ENCODE measurements around the gene KIF16B.

DNA sequence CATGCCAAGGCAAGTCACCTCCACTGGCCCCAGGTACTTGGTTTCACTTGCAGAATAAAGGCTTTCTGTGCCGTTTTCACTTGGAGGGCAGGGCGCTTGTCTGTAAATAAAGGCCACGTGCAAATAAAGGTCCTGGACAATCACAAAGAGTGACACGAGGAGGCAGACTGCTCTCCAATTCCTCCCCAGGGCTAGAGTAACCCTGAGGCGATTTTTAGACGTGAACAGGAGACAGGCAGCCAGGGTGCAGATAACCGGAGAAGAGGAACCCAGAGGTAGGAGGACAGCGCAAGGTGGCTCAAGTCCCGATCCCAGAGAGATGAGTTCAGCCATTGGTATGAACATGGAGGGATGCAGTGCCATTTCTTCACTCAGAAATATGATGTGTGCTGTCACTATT is 327.4 kb downstream of the KIF16B start:
- no peak for TF ChIP-seq POLR2A (IDR thresholded peaks at IDR 0.05; ENCODE audit: control extremely low read depth in 1 of 2, low read depth in 2 of 2, low read length in 2 of 2)
- no peak for TF ChIP-seq TAF1 (IDR thresholded peaks at IDR 0.05; ENCODE audit: low read depth, low read length)
- TF ChIP-seq POLR2AphosphoS5 (IDR thresholded peaks at IDR 0.05; ENCODE audit: low read depth, low read length), result no peak
- TF ChIP-seq BRCA1 (IDR thresholded peaks at IDR 0.05; ENCODE audit: low read depth, low read length), result no peak
- TF ChIP-seq, protein P1, sequence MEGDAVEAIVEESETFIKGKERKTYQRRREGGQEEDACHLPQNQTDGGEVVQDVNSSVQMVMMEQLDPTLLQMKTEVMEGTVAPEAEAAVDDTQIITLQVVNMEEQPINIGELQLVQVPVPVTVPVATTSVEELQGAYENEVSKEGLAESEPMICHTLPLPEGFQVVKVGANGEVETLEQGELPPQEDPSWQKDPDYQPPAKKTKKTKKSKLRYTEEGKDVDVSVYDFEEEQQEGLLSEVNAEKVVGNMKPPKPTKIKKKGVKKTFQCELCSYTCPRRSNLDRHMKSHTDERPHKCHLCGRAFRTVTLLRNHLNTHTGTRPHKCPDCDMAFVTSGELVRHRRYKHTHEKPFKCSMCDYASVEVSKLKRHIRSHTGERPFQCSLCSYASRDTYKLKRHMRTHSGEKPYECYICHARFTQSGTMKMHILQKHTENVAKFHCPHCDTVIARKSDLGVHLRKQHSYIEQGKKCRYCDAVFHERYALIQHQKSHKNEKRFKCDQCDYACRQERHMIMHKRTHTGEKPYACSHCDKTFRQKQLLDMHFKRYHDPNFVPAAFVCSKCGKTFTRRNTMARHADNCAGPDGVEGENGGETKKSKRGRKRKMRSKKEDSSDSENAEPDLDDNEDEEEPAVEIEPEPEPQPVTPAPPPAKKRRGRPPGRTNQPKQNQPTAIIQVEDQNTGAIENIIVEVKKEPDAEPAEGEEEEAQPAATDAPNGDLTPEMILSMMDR (IDR thresholded peaks at IDR 0.05; ENCODE audit: control extremely low read depth in 1 of 3, insufficient read depth in 1 of 3, low read depth in 1 of 3, low read length in 3 of 3), result no peak
- TF ChIP-seq MAFK (IDR thresholded peaks at IDR 0.05; ENCODE audit: low read depth, low read length), result no peak
- no peak for TF ChIP-seq RBBP5 (IDR thresholded peaks at IDR 0.05; ENCODE audit: borderline replicate concordance, low read depth, low read length)
- no peak for TF ChIP-seq SRF (IDR thresholded peaks at IDR 0.05; ENCODE audit: low read depth, low read length)
- no peak for TF ChIP-seq ZNF274 (IDR thresholded peaks at IDR 0.05; ENCODE audit: borderline replicate concordance, extremely low read depth, low read length)
- no peak for TF ChIP-seq SAP30 (IDR thresholded peaks at IDR 0.05; ENCODE audit: insufficient read depth, insufficient replicate concordance, low read length)
- TF ChIP-seq NRF1 (IDR thresholded peaks at IDR 0.05; ENCODE audit: low read depth, low read length), result no peak
- no peak for TF ChIP-seq EP300 (IDR thresholded peaks at IDR 0.05; ENCODE audit: borderline replicate concordance in 1 of 2, low read depth in 2 of 2, low read length in 2 of 2)
- no peak for TF ChIP-seq CREB1 (IDR thresholded peaks at IDR 0.05)
- TF ChIP-seq, protein P2, sequence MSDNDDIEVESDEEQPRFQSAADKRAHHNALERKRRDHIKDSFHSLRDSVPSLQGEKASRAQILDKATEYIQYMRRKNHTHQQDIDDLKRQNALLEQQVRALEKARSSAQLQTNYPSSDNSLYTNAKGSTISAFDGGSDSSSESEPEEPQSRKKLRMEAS (IDR thresholded peaks at IDR 0.05), result no peak

Data from H1 (cell line).